ENCODE results near the gene RTTN. TPM values are rescaled to one million over a fixed set of nuclear protein-coding genes. Genes with fewer than 3 reads are reported as not detected.

Gene RTTN
- total and polyA plus RNA-seq, 2 of the 13 experiments (the other 11 are each of a cell fraction or from before 2014, with no cell fraction given), result 5.4 to 18.7 TPM

DNA sequence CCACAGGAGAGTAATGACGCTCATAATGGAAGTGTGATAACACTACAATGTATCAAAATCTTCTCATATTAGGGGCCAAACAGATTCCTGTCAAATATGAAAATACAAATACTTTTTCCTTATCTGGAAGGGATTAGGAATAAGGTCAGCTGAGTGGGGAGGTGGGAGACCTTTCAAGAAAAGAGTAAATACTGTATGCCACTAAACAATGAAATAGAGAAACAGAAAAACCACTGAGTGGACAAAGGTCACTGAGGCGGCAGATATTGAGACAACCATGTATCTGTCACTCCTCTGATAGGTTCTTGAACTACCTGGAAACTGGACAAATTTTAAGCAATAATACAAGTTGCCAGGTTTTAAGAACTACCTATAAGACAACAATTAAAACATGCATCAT lies 59.3 kb downstream of the RTTN start (continued):
- TF ChIP-seq, protein P1, sequence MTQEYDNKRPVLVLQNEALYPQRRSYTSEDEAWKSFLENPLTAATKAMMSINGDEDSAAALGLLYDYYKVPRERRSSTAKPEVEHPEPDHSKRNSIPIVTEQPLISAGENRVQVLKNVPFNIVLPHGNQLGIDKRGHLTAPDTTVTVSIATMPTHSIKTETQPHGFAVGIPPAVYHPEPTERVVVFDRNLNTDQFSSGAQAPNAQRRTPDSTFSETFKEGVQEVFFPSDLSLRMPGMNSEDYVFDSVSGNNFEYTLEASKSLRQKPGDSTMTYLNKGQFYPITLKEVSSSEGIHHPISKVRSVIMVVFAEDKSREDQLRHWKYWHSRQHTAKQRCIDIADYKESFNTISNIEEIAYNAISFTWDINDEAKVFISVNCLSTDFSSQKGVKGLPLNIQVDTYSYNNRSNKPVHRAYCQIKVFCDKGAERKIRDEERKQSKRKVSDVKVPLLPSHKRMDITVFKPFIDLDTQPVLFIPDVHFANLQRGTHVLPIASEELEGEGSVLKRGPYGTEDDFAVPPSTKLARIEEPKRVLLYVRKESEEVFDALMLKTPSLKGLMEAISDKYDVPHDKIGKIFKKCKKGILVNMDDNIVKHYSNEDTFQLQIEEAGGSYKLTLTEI (CRISPR knock-in tag; conservative IDR thresholded peaks at IDR 0.05), result no peak
- TF ChIP-seq, protein P2, sequence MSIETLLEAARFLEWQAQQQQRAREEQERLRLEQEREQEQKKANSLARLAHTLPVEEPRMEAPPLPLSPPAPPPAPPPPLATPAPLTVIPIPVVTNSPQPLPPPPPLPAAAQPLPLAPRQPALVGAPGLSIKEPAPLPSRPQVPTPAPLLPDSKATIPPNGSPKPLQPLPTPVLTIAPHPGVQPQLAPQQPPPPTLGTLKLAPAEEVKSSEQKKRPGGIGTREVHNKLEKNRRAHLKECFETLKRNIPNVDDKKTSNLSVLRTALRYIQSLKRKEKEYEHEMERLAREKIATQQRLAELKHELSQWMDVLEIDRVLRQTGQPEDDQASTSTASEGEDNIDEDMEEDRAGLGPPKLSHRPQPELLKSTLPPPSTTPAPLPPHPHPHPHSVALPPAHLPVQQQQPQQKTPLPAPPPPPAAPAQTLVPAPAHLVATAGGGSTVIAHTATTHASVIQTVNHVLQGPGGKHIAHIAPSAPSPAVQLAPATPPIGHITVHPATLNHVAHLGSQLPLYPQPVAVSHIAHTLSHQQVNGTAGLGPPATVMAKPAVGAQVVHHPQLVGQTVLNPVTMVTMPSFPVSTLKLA (IDR thresholded peaks at IDR 0.05), result no peak
- TF ChIP-seq HHEX (CRISPR knock-in tag; IDR thresholded peaks at IDR 0.05) (peak; percentile 84), HDAC1 (CRISPR knock-in tag; IDR thresholded peaks at IDR 0.05) (no peak), HMG20B (CRISPR knock-in tag; conservative IDR thresholded peaks at IDR 0.05) (peak; percentile 56; the same call in 1 of the 2 replicates), PITX1 (CRISPR knock-in tag; IDR thresholded peaks at IDR 0.05) (0 out of 2 replicates have a peak, but pooled peaks have one; percentile 26), ZNF274 (CRISPR knock-in tag; IDR thresholded peaks at IDR 0.05) (no peak), NR2F1 (CRISPR knock-in tag; IDR thresholded peaks at IDR 0.05) (peak; percentile 76 to 89; a peak in 3 of 4 replicates), ASH2L (IDR thresholded peaks at IDR 0.05; ENCODE audit: insufficient read length, low read depth, low read length) (peak; percentile 40), SOX5 (CRISPR knock-in tag; IDR thresholded peaks at IDR 0.05; ENCODE audit: borderline replicate concordance) (peak; percentile 87), EHMT2 (IDR thresholded peaks at IDR 0.05; ENCODE audit: borderline replicate concordance, low read depth, low read length) (0 out of 2 replicates have a peak, but pooled peaks have one; percentile 35), NR2F2 (IDR thresholded peaks at IDR 0.05; ENCODE audit: borderline replicate concordance, low read depth) (peak; percentile 98), ATM (IDR thresholded peaks at IDR 0.05; ENCODE audit: borderline replicate concordance) (no peak)
- TF ChIP-seq, protein P3, sequence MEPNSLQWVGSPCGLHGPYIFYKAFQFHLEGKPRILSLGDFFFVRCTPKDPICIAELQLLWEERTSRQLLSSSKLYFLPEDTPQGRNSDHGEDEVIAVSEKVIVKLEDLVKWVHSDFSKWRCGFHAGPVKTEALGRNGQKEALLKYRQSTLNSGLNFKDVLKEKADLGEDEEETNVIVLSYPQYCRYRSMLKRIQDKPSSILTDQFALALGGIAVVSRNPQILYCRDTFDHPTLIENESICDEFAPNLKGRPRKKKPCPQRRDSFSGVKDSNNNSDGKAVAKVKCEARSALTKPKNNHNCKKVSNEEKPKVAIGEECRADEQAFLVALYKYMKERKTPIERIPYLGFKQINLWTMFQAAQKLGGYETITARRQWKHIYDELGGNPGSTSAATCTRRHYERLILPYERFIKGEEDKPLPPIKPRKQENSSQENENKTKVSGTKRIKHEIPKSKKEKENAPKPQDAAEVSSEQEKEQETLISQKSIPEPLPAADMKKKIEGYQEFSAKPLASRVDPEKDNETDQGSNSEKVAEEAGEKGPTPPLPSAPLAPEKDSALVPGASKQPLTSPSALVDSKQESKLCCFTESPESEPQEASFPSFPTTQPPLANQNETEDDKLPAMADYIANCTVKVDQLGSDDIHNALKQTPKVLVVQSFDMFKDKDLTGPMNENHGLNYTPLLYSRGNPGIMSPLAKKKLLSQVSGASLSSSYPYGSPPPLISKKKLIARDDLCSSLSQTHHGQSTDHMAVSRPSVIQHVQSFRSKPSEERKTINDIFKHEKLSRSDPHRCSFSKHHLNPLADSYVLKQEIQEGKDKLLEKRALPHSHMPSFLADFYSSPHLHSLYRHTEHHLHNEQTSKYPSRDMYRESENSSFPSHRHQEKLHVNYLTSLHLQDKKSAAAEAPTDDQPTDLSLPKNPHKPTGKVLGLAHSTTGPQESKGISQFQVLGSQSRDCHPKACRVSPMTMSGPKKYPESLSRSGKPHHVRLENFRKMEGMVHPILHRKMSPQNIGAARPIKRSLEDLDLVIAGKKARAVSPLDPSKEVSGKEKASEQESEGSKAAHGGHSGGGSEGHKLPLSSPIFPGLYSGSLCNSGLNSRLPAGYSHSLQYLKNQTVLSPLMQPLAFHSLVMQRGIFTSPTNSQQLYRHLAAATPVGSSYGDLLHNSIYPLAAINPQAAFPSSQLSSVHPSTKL (CRISPR knock-in tag; IDR thresholded peaks at IDR 0.05), result peak; percentile 82
- TF ChIP-seq, protein P4, sequence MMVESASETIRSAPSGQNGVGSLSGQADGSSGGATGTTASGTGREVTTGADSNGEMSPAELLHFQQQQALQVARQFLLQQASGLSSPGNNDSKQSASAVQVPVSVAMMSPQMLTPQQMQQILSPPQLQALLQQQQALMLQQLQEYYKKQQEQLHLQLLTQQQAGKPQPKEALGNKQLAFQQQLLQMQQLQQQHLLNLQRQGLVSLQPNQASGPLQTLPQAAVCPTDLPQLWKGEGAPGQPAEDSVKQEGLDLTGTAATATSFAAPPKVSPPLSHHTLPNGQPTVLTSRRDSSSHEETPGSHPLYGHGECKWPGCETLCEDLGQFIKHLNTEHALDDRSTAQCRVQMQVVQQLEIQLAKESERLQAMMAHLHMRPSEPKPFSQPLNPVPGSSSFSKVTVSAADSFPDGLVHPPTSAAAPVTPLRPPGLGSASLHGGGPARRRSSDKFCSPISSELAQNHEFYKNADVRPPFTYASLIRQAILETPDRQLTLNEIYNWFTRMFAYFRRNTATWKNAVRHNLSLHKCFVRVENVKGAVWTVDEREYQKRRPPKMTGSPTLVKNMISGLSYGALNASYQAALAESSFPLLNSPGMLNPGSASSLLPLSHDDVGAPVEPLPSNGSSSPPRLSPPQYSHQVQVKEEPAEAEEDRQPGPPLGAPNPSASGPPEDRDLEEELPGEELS (CRISPR knock-in tag; IDR thresholded peaks at IDR 0.05), result peak; percentile 42; the same call in 1 of the 2 replicates
- TF ChIP-seq, protein P5, sequence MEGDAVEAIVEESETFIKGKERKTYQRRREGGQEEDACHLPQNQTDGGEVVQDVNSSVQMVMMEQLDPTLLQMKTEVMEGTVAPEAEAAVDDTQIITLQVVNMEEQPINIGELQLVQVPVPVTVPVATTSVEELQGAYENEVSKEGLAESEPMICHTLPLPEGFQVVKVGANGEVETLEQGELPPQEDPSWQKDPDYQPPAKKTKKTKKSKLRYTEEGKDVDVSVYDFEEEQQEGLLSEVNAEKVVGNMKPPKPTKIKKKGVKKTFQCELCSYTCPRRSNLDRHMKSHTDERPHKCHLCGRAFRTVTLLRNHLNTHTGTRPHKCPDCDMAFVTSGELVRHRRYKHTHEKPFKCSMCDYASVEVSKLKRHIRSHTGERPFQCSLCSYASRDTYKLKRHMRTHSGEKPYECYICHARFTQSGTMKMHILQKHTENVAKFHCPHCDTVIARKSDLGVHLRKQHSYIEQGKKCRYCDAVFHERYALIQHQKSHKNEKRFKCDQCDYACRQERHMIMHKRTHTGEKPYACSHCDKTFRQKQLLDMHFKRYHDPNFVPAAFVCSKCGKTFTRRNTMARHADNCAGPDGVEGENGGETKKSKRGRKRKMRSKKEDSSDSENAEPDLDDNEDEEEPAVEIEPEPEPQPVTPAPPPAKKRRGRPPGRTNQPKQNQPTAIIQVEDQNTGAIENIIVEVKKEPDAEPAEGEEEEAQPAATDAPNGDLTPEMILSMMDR (CRISPR knock-in tag; IDR thresholded peaks at IDR 0.05), result no peak
